K562 (cell line): ENCODE data around the gene TCEAL5. TPM values are rescaled to one million over a fixed set of nuclear protein-coding genes. Genes with fewer than 3 reads are reported as not detected.

Experiments
- ATAC-seq: fragments of 200-7000 bp; cut with Tn5 transposase; 3 replicates; pipeline ENCODE4 v1.9.1; 2020; ENCODE audit warnings: moderate library complexity
- BruUV-seq: library from RNA; stranded (reverse); fragments of 400-500 nt; replicated peaks from 2 replicates; lab custom pipeline; 2021; lab: Mats Ljungman, UMichigan
- CTCF ChIA-PET: fragments of 300-600 bp; formaldehyde crosslinking; extraction: SDS; loops from one replicate; lab custom pipeline; 2021; ENCODE audit warnings: low intra/inter-chr PET ratio; lab: Yijun Ruan, JAX
- POLR2A ChIA-PET: fragments of 300-600, 350-650 bp; sonication (Branson Sonifier 250); formaldehyde crosslinking; extraction: SDS; loops from one replicate; lab custom pipeline; 2021; ENCODE audit warnings: antibody characterized with exemption, inconsistent platforms; lab: Yijun Ruan, JAX
- DNase-seq, 4 experiments: peaks; one replicate each; pipeline versions ENCODE4 v3.0.0 to v3.0.0-alpha.2; 2011 to 2018; ENCODE audit warnings: low spot score in 3 of 4, mixed read lengths in 3 of 4; ENCODE audit errors: extremely low read depth in 1 of 4
- FAIRE-seq: peaks from 2 replicates; lab custom pipeline; 2011; peaks lifted over from hg19 to GRCh38; lab: Jason Lieb, UNC
- H2AFZ ChIP-seq: 2 replicates; pipeline ENCODE4 v1.6.0; 2011; ENCODE audit warnings: low read depth, low read length, control low read depth, inconsistent platforms
- H3K27ac ChIP-seq: fragments of 200-600 bp; 3 replicates; pipeline ENCODE4 v1.8.0; 2011; ENCODE audit warnings: low read depth, mild to moderate bottlenecking, control low read depth, inconsistent platforms, low read length, moderate library complexity, mixed read lengths; ENCODE audit errors: extremely low read depth
- H3K27me3 ChIP-seq, 2 experiments: fragments of 300-600 bp in 1 of 2; 2 replicates in 1 of 2; 3 replicates in 1 of 2; pipeline versions ENCODE4 v1.6.0 to v1.8.0; 2011; ENCODE audit warnings: inconsistent platforms in 2 of 2, low read length in 2 of 2, mild to moderate bottlenecking in 1 of 2, mixed read lengths in 1 of 2, moderate library complexity in 1 of 2; ENCODE audit not compliant: control insufficient read depth in 2 of 2, insufficient read depth in 2 of 2
- H3K36me3 ChIP-seq: fragments of 300-600 bp; 3 replicates; pipeline ENCODE4 v1.8.0; 2011; ENCODE audit warnings: mild to moderate bottlenecking, low read length, inconsistent platforms; ENCODE audit not compliant: control insufficient read depth, insufficient read depth
- H3K4me1 ChIP-seq, 2 experiments: fragments of 200-600 bp in 1 of 2; replicated peaks in 1 of 2; 2 replicates in 1 of 2; 3 replicates in 1 of 2; pipeline versions ENCODE4 v1.5.1 to v1.8.0; 2011; ENCODE audit warnings: inconsistent platforms in 2 of 2, low read length in 2 of 2, mild to moderate bottlenecking in 1 of 2, mixed read lengths in 1 of 2, moderate library complexity in 1 of 2; ENCODE audit not compliant: control insufficient read depth in 2 of 2, insufficient read depth in 2 of 2
- H3K4me2 ChIP-seq: 2 replicates; pipeline ENCODE4 v1.6.1; 2011; ENCODE audit warnings: low read length, control low read depth, inconsistent platforms, mixed read lengths; ENCODE audit not compliant: insufficient read depth
- H3K4me3 ChIP-seq: fragments of 200-600 bp; sonication (generic), shearing (Covaris generic); 2 replicates; pipeline ENCODE4 v1.5.1; 2016; ENCODE audit warnings: control low read depth, inconsistent platforms
- H3K79me2 ChIP-seq: fragments of 200-600 bp; 3 replicates; pipeline ENCODE4 v1.8.0; 2011; ENCODE audit warnings: low read length, inconsistent platforms; ENCODE audit not compliant: control insufficient read depth, insufficient read depth
- H3K9ac ChIP-seq, 2 experiments: 2 replicates each; pipeline versions ENCODE4 v1.6.0 to v1.6.1; 2011; ENCODE audit warnings: low read depth in 2 of 2, low read length in 2 of 2, control low read depth in 1 of 2, inconsistent platforms in 1 of 2, mild to moderate bottlenecking in 1 of 2, mixed read lengths in 1 of 2; ENCODE audit not compliant: insufficient read depth in 1 of 2
- H3K9me1 ChIP-seq: one replicate; pipeline ENCODE4 v1.6.0; 2011; ENCODE audit warnings: inconsistent platforms, mild to moderate bottlenecking, low read length, moderate library complexity; ENCODE audit not compliant: control insufficient read depth, insufficient read depth
- H3K9me3 ChIP-seq: replicated peaks from 2 replicates; pipeline ENCODE4 v1.5.1; 2011; ENCODE audit warnings: low read depth, low read length, inconsistent platforms; ENCODE audit not compliant: control insufficient read depth, insufficient read depth
- H4K20me1 ChIP-seq: replicated peaks from 2 replicates; pipeline ENCODE4 v1.6.1; 2011; ENCODE audit warnings: low read length, inconsistent platforms, mixed read lengths; ENCODE audit not compliant: control insufficient read depth, insufficient read depth
- CCAR2 ChIP-seq: fragments of 200-400 bp; formaldehyde crosslinking; IDR thresholded peaks from 2 replicates; pipeline ENCODE4 v1.6.1; 2017; ENCODE audit warnings: mild to moderate bottlenecking, low read depth, low read length
- CHAMP1 ChIP-seq: fragments of 450-650 bp; IDR thresholded peaks from 2 replicates; pipeline ENCODE4 v1.6.1; 2016; ENCODE audit warnings: mild to moderate bottlenecking
- KLF1 ChIP-seq: fragments of 450-650 bp; IDR thresholded peaks from 2 replicates; pipeline ENCODE4 v1.6.1; 2016; ENCODE audit warnings: missing genetic modification characterization, missing compliant biosample characterization
- LEF1 ChIP-seq: fragments of 450-650 bp; IDR thresholded peaks from 2 replicates; pipeline ENCODE4 v1.6.1; 2016; ENCODE audit warnings: mild to moderate bottlenecking
- MEIS2 ChIP-seq: fragments of 450-650 bp; IDR thresholded peaks from 2 replicates; pipeline ENCODE4 v1.6.1; 2014; ENCODE audit warnings: mild to moderate bottlenecking; ENCODE audit not compliant: partially characterized antibody
- MYNN ChIP-seq, 2 experiments: sonication (generic); formaldehyde crosslinking in 1 of 2; IDR thresholded peaks; 2 replicates each; pipeline versions ENCODE4 v1.5.0 to v1.6.1; 2016 to 2020; ENCODE audit warnings: antibody characterized with exemption in 1 of 2, missing genetic modification reagents in 1 of 2
- NFE2L1 ChIP-seq: fragments of 450-650 bp; IDR thresholded peaks from 2 replicates; pipeline ENCODE4 v1.6.1; 2016; ENCODE audit warnings: missing genetic modification characterization, low read depth, mild to moderate bottlenecking, missing compliant biosample characterization, moderate library complexity, borderline replicate concordance
- NUFIP1 ChIP-seq: fragments of 450-650 bp; IDR thresholded peaks from 2 replicates; pipeline ENCODE4 v1.6.1; 2018; ENCODE audit not compliant: partially characterized antibody
- SAFB2 ChIP-seq: fragments of 200-400 bp; formaldehyde crosslinking; IDR thresholded peaks from 2 replicates; pipeline ENCODE4 v1.6.1; 2018; ENCODE audit warnings: borderline replicate concordance, low read length, low read depth, moderate library complexity; ENCODE audit not compliant: severe bottlenecking
- SMARCA4 ChIP-seq: fragments of 450-650 bp; IDR thresholded peaks from 2 replicates; pipeline ENCODE4 v1.6.1; 2016
- ZFP1 ChIP-seq: fragments of 450-650 bp; formaldehyde crosslinking; IDR thresholded peaks from 2 replicates; pipeline ENCODE4 v1.4.0; 2020; ENCODE audit warnings: mild to moderate bottlenecking, mixed read lengths
- ZNF12 ChIP-seq: sonication (generic); formaldehyde crosslinking; IDR thresholded peaks from 2 replicates; pipeline ENCODE4 v1.4.0; 2020; ENCODE audit warnings: mild to moderate bottlenecking, missing genetic modification reagents
- ZNF253 ChIP-seq: fragments of 250-450 bp; sonication (Bioruptor Pico); conservative IDR thresholded peaks from 2 replicates; pipeline ENCODE4 v1.6.1; 2021; ENCODE audit warnings: mild to moderate bottlenecking
- ZNF431 ChIP-seq: sonication (generic); formaldehyde crosslinking; IDR thresholded peaks from 2 replicates; pipeline ENCODE4 v1.8.0; 2022; ENCODE audit warnings: mild to moderate bottlenecking, missing genetic modification reagents
- ZNF830 ChIP-seq: fragments of 250-450 bp; sonication (Bioruptor Pico); IDR thresholded peaks from 2 replicates; pipeline ENCODE4 v1.5.0; 2021; ENCODE audit warnings: mild to moderate bottlenecking
- WGBS: fragments of 100-300 bp; shearing (Covaris generic); methylation state at CpG from one replicate; pipeline ENCODE4 v1.1.6; 2016; ENCODE audit warnings: low coverage, mixed read lengths; ENCODE audit not compliant: insufficient coverage; ENCODE audit errors: missing lambda C conversion rate; 5-methylcytosine and 5-hydroxymethylcytosine counted together
- in situ Hi-C: fragments of 300-500 bp; cut with MboI; formaldehyde crosslinking; loops from 4 replicates; pipeline ENCODE4 v1.15.0; 2018; ENCODE audit warnings: inconsistent platforms, mixed read lengths
- intact Hi-C: fragments of 100-400 bp; cut with micrococcal nuclease; formaldehyde crosslinking; loops from 2 replicates; pipeline ENCODE4 v1.14.2; 2022
- polyA plus RNA-seq, 8 experiments: library from polyadenylated mRNA; depleted of rRNA in 4 of 8; stranded (reverse) in 5 of 8; unstranded in 3 of 8; fragments of >200 nt; fragmentation: Nextera tagmentation in 2 of 8; fragmentation: Illumina TruSeq in 1 of 8; extraction: Ambion mirVana in 2 of 8; extraction: Trizol in 1 of 8; gene quantifications; 2 replicates each; pipeline versions ENCODE4 v1.2.1 to v1.2.3, GENCODE V29; 2011 to 2014; ENCODE audit warnings: inconsistent platforms in 1 of 8, missing spikeins in 1 of 8
- total RNA-seq, 7 experiments: library from RNA; depleted of rRNA in 6 of 7; stranded (reverse); fragments of >200 nt in 6 of 7; fragmentation: Illumina TruSeq in 2 of 7; extraction: Trizol in 2 of 7; gene quantifications; 2 replicates each; pipeline versions ENCODE4 v1.2.1 to v1.2.3, GENCODE V29; 2011 to 2021; ENCODE audit warnings: low replicate concordance in 1 of 7
- TF ChIP-seq, protein P1 (sequence below): IDR thresholded peaks from 3 replicates; pipeline ENCODE4 v1.6.1; 2011; ENCODE audit warnings: borderline replicate concordance, mild to moderate bottlenecking, moderate library complexity; ENCODE audit not compliant: insufficient read length; ENCODE audit errors: extremely low read depth

The TCEAL5 gene
- total and polyA plus RNA-seq, 9 of the 15 experiments (the other 6 are each of a cell fraction or from before 2014, with no cell fraction given) = 0.10 to 0.18 TPM; not detected in 7

DNA sequence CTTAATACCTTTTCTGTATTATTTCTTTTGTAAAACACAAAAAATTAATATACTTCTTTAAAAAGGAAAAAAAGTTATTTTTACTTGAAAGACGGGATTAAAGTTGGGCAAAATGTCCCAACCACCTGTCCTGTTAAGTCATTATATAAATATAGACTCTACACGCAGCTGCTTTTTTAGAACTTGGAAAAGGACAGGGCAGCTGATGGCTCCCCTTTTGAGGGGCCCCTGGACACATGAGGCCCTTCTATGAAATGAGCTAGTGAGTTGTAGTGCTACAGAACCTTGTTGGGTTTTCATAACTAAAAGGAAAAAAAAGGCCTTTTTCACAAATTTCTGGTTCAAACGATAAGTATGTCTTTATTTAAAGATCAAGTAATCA lies 34.8 kb upstream of the TCEAL5 start:
- ChIA-PET POLR2A (no interaction called here), CTCF (no interaction called here)
- no peaks in the 10 kb centered on the region for H3K79me2 ChIP-seq
- no peak overlapping the region for H3K27ac ChIP-seq
- H2AFZ ChIP-seq = peak overlapping the region; percentile 92; the same call in 1 of the 2 replicates
- no peak overlapping the region for H3K9ac ChIP-seq
- DNase-seq (no peak), FAIRE-seq (no peak), ATAC-seq (no peak)
- in situ Hi-C loops (no loop called here), intact Hi-C loops (no loop called here)
- no peak overlapping the region for H3K4me3 ChIP-seq
- no TSS peak for BruUV-seq
- H3K4me2 ChIP-seq = peak overlapping the region; percentile 82; the same call in 1 of the 2 replicates
- no peaks in the 10 kb centered on the region for H3K27me3 ChIP-seq
- 17% methylated on average over 3 of the region's 3 CpGs for WGBS
- H3K9me3 ChIP-seq = no peaks in the 10 kb centered on the region
- H3K4me1 ChIP-seq = peaks cover 0 to 11% of the 10 kb centered on the region in 2 experiments; a peak in 2 of 5 replicates
- H3K9me1 ChIP-seq = no peaks in the 10 kb centered on the region
- H4K20me1 ChIP-seq = no peaks in the 10 kb centered on the region
- H3K36me3 ChIP-seq = no peaks in the 10 kb centered on the region
- no peak for TF ChIP-seq NUFIP1
- no peak for TF ChIP-seq LEF1
- TF ChIP-seq KLF1 = no peak
- TF ChIP-seq ZFP1 (CRISPR knock-in tag) = no peak
- no peak for TF ChIP-seq ZNF12
- TF ChIP-seq MEIS2 = no peak
- no peak for TF ChIP-seq MYNN (IDR thresholded peaks at IDR 0.05)
- TF ChIP-seq MYNN (CRISPR knock-in tag; IDR thresholded peaks at IDR 0.05) = no peak
- no peak for TF ChIP-seq NFE2L1 (tag)
- TF ChIP-seq ZNF830 = no peak
- TF ChIP-seq CCAR2 = no peak
- no peak for TF ChIP-seq ZNF431 (CRISPR knock-in tag)
- TF ChIP-seq SMARCA4 = no peak
- TF ChIP-seq ZNF253 (CRISPR knock-in tag) = no peak
- TF ChIP-seq, protein P1, sequence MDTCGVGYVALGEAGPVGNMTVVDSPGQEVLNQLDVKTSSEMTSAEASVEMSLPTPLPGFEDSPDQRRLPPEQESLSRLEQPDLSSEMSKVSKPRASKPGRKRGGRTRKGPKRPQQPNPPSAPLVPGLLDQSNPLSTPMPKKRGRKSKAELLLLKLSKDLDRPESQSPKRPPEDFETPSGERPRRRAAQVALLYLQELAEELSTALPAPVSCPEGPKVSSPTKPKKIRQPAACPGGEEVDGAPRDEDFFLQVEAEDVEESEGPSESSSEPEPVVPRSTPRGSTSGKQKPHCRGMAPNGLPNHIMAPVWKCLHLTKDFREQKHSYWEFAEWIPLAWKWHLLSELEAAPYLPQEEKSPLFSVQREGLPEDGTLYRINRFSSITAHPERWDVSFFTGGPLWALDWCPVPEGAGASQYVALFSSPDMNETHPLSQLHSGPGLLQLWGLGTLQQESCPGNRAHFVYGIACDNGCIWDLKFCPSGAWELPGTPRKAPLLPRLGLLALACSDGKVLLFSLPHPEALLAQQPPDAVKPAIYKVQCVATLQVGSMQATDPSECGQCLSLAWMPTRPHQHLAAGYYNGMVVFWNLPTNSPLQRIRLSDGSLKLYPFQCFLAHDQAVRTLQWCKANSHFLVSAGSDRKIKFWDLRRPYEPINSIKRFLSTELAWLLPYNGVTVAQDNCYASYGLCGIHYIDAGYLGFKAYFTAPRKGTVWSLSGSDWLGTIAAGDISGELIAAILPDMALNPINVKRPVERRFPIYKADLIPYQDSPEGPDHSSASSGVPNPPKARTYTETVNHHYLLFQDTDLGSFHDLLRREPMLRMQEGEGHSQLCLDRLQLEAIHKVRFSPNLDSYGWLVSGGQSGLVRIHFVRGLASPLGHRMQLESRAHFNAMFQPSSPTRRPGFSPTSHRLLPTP = no peak
- no peak for TF ChIP-seq CHAMP1
- TF ChIP-seq SAFB2 = no peak
